ENCODE measurements around the gene ARHGAP25.

The ARHGAP25 gene, protein sequence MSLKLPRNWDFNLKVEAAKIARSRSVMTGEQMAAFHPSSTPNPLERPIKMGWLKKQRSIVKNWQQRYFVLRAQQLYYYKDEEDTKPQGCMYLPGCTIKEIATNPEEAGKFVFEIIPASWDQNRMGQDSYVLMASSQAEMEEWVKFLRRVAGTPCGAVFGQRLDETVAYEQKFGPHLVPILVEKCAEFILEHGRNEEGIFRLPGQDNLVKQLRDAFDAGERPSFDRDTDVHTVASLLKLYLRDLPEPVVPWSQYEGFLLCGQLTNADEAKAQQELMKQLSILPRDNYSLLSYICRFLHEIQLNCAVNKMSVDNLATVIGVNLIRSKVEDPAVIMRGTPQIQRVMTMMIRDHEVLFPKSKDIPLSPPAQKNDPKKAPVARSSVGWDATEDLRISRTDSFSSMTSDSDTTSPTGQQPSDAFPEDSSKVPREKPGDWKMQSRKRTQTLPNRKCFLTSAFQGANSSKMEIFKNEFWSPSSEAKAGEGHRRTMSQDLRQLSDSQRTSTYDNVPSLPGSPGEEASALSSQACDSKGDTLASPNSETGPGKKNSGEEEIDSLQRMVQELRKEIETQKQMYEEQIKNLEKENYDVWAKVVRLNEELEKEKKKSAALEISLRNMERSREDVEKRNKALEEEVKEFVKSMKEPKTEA

GRCh38 chr2:68734688-68735525 is at the start of gene ARHGAP25:
ARHGAP25 (plus strand) TSS chr2:68734811; CDS start chr2:68735200, 389 bp downstream.
- peak; percentile 45 for DNase-seq

DNA sequence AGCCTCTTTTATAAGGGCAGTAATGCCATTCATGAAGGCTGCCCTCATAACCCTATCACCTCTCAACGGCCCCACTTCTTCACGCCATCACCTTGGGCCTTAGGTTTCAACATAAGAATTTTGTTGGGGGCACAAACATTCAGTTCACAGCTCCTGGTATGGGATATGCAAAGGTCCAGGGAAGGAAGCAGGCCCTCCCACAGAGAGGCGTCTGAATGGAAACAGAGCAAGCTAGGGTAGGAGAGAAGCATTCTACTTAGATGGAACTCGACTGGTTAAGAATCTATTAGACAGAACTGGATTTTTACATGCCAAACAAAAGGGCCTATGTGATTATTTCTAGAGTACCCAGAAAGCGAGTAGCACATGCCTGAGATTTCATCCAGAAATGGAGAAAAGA is 48.4 kb upstream of the ARHGAP25 start:
- DNase-seq = no peak

DNA sequence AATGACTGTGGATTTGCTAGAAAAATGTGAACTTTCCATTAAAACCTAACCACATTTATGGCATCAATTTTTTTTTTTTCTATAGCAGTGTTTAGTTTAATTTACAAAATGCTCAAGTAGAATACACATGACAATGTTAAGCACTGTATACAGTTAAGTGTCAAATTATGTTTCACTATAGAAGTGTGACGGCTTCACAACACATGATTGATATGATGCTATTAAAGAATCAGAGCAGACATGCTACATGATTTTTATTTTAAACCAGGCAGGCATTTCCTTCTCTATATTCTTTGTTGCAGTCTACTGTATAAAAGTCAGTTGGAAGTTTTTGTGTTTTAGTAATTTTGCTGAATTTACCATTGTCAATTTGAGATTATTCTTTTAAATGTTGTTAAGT is 47.6 kb upstream of the ARHGAP25 start:
- no peak for DNase-seq

DNA sequence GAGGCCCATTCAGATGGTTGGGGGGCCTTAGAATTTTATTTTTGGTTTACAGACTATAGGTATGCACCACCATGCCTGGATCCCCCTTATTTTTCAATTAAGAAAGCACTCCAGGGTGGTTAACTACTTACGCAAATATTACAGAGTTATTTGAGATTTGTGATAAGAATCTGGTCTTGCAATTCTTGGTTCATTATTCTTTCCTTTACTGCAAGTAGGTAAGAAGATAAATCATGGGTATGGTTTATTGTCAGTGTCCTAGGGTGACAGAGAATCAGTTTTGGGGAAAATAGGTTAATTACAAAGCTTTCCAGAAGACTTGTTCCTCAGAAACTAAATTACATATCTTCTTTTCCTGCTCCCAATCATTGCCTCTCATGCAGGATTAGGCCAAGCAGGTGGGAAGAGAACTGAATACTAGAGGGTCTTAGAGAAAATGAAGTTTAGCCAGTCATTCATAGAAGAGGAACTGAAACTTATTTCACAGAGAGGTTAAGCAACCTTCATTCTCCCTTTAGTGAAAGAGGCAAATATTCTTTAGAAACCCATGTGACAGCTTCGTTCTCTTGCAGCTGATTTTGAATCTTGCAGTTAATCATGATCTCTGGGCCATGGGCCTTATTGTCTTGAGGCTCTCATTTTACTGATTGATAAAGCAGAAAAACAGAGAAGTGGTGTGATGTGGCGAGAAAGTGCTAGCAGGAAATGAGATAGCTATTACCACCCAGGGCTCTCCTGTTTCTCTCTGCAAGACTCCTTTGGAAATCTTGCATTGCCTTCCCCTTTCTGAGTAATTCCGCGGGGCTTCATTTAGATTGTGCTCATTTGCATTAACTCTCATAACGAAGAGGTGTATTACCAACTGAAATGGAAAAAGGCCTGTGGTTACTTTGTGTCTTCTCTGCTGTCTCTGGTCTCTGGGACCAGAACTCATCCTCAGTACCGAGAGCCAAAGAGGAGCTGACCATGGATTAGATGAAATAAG is 44.8 kb upstream of the ARHGAP25 start:
- no peak for DNase-seq

GRCh38 chr2:68690851-68691250 is 43.8 kb upstream of the ARHGAP25 start:
- DNase-seq = no peak

- no peak for DNase-seq
These were observed 42.1 kb upstream of the ARHGAP25 start for GRCh38 chr2:68692511-68692910.

DNA sequence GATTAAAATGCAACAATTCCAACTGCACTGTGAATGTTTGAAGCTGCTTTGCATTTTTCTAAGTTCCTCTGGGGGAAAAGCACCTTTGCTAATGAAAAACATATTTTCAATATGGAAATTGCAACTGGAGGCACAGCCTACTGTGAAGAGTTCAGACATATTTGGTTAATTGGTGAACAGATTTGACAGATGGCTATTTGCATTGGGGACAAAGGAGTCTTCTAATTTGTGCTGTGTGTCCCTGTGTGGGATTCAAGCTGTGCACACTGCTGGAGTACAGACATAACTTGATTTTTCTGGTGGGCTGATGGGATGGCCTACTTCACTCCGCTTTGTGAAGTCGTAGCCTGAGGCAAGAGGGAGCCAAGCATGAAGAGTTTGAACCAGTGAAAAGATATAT is 40.7 kb upstream of the ARHGAP25 start:
- DNase-seq = no peak

- DNase-seq = no peak
These were observed 38.6 kb upstream of the ARHGAP25 start for GRCh38 chr2:68695971-68696370.

DNA sequence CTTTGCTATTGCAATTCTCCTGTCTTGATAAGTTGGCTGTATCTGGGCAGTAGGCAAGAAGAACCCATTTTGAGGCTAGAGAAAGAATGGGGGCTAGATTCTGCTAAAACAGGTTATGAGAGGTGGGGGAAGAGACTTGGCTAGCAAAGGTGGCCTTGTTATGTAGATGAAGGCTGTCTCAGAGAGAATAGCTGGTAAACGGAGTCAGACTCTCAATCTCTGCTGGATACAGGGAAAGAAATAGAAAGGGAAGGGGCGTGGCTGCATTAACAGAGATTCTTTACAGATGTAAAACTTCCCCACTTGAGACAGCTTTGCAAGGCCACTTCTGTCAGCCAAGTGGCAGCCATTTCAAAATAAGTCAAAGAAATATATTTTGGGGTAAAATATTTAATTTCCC is 38.1 kb upstream of the ARHGAP25 start:
- no peak for DNase-seq

DNA sequence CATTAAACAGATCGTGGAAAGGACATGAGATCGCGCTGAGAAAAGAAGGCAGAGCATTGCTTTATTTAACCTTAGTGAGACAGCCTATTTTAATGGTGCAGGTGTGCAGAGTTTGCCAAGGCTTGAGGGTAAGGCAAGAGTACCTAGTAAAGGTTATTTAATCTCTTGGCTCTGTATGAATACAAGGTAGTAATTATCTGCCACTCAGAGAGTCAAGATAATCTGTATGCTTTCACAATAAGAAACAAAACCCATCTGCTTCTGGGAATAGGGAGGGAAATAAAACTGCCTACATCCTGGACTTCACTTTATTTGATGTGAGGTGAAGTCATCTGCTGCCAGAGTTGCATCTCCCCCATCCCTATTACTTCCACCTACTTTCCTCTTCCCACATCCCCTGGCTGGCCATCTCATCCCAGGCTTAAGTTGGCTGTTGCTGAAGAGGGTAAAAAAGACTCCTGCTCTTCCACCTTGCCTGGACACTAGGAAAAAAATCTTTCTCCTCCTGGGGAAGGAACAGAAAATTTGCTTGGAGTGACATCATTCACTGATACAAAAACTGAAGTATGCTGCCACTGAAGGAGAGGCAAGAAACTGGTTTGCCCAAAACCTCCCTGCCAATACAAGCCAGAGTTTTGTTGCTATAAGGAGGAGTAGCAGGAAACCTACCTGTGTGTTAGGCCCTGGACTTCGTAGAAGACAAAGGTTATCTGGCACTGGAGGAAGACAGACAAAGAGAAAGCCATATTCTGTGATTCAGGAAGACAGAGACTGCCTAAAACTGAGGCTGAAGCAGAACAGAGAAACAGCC is 35.8 kb upstream of the ARHGAP25 start:
- DNase-seq = no peak

- DNase-seq = no peak
These were observed 34.1 kb upstream of the ARHGAP25 start for GRCh38 chr2:68700560-68700959.

DNA sequence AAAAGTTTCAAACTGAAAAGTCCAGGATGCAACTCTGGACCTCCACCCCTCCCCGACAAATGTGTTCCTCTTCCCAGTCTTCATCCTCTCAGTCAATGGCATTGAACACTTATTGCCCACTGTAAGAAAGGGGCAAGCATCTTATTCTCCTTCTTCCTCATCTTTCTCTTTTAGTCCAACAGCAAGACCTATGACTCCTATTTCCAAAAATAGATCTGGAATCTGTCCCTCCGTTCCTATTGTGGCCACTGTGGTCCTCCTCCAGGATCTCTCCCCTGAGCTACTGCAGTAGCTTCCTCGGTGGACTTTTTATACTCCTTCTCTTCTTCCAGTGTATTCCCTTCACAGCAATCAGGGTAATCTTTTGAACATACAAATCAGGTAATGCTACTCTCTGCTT is 28.0 kb upstream of the ARHGAP25 start:
- no peak for DNase-seq

GRCh38 chr2:68708629-68709028 is 26.0 kb upstream of the ARHGAP25 start:
- DNase-seq = no peak

DNA sequence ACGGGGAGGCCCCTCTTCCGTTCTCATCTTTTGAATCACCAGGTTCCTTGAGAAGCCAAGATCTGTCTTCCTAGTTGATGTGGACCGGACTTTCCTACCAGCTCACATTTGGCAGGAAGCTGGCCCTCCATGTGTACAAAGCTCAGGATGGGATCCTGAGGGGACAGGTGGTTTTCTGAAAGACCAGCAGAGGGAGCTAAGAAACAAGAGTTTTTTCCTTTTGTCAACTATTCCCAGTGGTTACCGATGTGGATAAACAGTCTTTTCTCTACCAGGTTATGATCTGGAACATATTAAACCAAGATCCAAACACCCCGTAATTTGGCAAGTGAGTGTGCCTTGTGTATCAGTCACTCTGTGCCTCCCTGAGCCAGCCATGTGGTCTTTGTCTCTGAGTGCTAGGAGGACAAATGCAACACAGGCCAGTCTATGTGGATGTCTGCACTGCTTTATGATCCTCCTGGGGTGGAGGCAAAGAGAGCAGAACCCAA is 25.1 kb upstream of the ARHGAP25 start:
- no peak for DNase-seq

DNA sequence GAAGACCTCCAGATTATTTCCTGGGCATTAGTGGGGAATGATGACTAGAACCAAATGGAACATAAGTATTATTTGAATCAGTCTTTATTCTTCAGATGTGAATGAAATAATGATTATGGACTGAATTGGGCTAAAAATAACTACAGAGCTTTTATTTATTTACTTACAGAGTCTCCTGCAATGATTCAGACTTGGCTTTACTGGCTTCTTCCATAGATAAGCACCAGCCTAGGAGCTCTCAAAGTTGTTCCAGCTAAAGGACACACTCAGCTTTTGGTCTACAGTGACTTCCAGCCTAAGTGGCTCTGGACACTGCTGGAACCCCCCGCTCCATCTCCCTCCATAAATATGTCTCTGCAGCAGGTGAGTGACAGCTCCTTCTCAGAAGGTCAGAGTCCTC is 24.3 kb upstream of the ARHGAP25 start:
- DNase-seq = no peak

- no peak for DNase-seq
These were observed 23.9 kb upstream of the ARHGAP25 start for GRCh38 chr2:68710756-68711155.

GRCh38 chr2:68714866-68715265 is 19.7 kb upstream of the ARHGAP25 start:
- DNase-seq = no peak

GRCh38 chr2:68715353-68716041 is 19.1 kb upstream of the ARHGAP25 start:
- DNase-seq = no peak

DNA sequence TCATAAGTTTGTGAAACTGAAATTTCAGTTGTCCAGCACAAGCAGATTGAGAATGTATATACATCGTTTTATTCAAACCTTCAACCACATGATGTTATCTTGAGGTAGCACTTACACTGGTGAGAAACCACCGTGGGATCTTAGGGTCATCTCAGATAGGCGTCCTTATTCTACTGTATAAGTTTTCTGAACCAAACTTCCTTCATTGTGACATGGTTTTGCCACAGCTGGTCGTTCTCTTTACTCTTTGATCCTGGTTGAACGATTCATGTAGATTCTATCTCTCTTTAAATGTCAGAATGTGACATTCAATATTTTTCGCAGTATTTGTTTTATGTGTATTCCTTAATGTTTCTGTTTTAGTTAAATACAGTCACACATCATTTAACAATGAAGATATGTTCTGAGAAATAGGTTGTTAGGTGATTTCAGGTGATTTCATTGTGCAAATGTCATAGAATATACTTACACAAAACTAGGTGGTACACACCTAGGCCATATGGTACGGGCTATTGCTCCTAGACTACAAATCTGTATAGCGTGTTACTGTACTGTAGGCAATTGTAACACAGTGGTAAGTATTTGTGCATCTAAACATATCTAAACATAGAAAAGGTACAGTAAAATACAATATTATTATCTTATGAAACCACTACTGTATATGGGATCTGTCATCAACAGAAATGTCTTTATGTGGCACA is 17.9 kb upstream of the ARHGAP25 start:
- no peak for DNase-seq

GRCh38 chr2:68717305-68717661 is 17.3 kb upstream of the ARHGAP25 start:
- no peak for DNase-seq

Data from stimulated activated CD4-positive, alpha-beta T cell treated with anti-CD3 and anti-CD28 coated beads, Interleukin-12 subunit alpha, Interleukin-12 subunit beta, amount 100 ng/mL, for 4 hours (primary cell).